Measurements from ENCODE around the gene ANGEL1.

DNA sequence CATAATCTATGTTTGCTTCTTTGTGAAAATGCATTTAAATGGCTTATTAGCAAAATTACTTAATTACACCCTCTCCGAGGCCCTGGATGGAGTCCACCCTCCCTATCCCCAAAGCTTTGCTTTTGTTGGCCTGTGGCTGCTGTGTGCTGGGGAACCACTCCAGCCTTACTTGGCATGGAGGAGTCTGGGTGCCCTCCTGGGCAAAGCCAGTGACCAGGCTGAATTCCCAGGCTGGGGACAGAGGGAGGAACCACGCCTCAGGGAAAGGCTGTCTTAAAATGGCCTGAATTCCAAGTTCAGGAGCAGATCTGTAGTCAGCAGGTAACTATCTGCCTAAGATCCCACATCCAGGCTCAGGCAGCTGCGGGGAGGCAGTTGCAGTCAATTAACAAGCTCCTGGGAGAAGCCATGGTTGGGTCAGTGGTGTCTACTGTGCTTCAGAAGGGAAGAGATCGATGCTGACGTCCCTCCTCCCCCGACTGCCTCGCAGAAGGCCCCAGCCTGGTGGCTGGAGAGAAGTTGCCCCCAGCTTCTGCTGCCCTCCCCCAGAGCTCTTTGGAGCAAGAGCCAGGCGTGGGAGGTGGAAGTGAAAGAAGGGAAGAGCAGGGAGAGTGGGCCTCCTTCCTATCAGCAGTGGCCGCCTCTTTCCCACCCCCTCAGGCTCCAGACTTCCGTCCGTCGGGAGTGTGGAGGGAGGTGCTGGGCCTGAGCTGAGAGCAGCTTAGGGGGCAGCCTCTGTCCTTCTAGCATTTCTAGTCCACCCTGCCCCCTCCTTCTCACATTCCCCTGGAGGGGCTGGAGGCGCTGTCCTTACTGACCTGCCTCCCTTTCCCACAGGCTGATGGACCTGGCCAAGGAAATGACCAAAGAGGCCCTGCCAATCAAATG lies 40.1 kb downstream of the ANGEL1 start:
- no peak for TF ChIP-seq EZH2phosphoT487 (conservative IDR thresholded peaks at IDR 0.05; ENCODE audit: low read length)
- TF ChIP-seq, protein P1, sequence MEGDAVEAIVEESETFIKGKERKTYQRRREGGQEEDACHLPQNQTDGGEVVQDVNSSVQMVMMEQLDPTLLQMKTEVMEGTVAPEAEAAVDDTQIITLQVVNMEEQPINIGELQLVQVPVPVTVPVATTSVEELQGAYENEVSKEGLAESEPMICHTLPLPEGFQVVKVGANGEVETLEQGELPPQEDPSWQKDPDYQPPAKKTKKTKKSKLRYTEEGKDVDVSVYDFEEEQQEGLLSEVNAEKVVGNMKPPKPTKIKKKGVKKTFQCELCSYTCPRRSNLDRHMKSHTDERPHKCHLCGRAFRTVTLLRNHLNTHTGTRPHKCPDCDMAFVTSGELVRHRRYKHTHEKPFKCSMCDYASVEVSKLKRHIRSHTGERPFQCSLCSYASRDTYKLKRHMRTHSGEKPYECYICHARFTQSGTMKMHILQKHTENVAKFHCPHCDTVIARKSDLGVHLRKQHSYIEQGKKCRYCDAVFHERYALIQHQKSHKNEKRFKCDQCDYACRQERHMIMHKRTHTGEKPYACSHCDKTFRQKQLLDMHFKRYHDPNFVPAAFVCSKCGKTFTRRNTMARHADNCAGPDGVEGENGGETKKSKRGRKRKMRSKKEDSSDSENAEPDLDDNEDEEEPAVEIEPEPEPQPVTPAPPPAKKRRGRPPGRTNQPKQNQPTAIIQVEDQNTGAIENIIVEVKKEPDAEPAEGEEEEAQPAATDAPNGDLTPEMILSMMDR (IDR thresholded peaks at IDR 0.05; ENCODE audit: insufficient read depth, low read length, poor library complexity, severe bottlenecking) = no peak
